Erythroblast (primary cell): ENCODE results near the gene DPEP2.

Experiments
- GATA1 ChIP-seq: IDR thresholded peaks from 2 replicates; pipeline ENCODE4 v1.6.1; 2011; ENCODE audit warnings: low read depth, mild to moderate bottlenecking, control low read depth, low read length, moderate library complexity
- POLR2A ChIP-seq: IDR thresholded peaks from 2 replicates; pipeline ENCODE4 v1.6.1; 2011; ENCODE audit warnings: mild to moderate bottlenecking, low read length

DNA sequence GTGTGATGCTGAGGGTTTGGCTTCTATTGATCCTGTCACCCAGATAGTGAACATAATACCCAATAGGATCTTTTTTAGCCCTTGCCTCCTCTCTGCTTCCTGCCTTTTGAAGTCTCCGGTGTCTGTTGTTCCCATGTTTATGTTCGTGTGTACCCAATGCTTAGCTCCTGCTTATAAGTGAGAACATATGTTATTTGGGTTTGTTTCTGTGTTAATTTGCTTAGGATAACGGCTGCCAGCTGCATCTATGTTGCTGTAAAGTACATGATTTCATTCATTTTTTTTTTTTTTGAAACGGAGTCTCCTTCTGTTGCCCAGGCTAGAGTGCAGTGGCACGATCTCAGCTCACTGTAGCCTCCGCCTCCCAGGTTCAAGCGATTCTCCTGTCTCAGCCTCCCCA, 46.8 kb upstream of the DPEP2 start:
- no peak for TF ChIP-seq POLR2A
- no peak for TF ChIP-seq GATA1
